GM12892 (cell line): ENCODE measurements around the gene BTRC.

Experiments
- POLR2A ChIP-seq: IDR thresholded peaks from 2 replicates; pipeline ENCODE4 v1.6.1; 2011; ENCODE audit warnings: low read depth, low read length, control low read depth
- POLR2AphosphoS5 ChIP-seq: IDR thresholded peaks from 2 replicates; pipeline ENCODE4 v1.6.1; 2011; ENCODE audit warnings: low read depth, low read length, control low read depth
- TAF1 ChIP-seq: IDR thresholded peaks from 2 replicates; pipeline ENCODE4 v1.6.1; 2011; ENCODE audit warnings: low read depth, mild to moderate bottlenecking, control low read depth, low read length, borderline replicate concordance

- TF ChIP-seq POLR2A (no peak), TAF1 (no peak), POLR2AphosphoS5 (no peak)
Observed at GRCh38 chr10:101564490-101564991, 210.6 kb downstream of the BTRC start.
